BLaER1 treated with 17β-estradiol and CSF1 and Interleukin-3, amounts not matched to agents 10 nM and 100 nM (cell line): ENCODE measurements around the gene INPP1.

Experiments
- H3K27ac ChIP-seq, 11 experiments: shearing (Covaris generic); formaldehyde crosslinking; 2 replicates each; pipeline ENCODE4 v1.8.1; 2022
- H3K27me3 ChIP-seq, 11 experiments: shearing (Covaris generic); formaldehyde crosslinking; 2 replicates each; pipeline ENCODE4 v1.8.1; 2022
- H3K36me3 ChIP-seq, 11 experiments: shearing (Covaris generic); formaldehyde crosslinking; 2 replicates each; pipeline ENCODE4 v1.8.1; 2022
- H3K4me1 ChIP-seq, 10 experiments: shearing (Covaris generic); formaldehyde crosslinking; 2 replicates each; pipeline ENCODE4 v1.8.1; 2022
- H3K4me2 ChIP-seq, 11 experiments: shearing (Covaris generic); formaldehyde crosslinking; 2 replicates each; pipeline ENCODE4 v1.8.1; 2022
- H3K4me3 ChIP-seq, 10 experiments: shearing (Covaris generic); formaldehyde crosslinking; 2 replicates each; pipeline ENCODE4 v1.8.1; 2022
- H3K9ac ChIP-seq, 11 experiments: shearing (Covaris generic); formaldehyde crosslinking; 2 replicates each; pipeline ENCODE4 v1.8.1; 2022
- H3K9me3 ChIP-seq, 11 experiments: shearing (Covaris generic); formaldehyde crosslinking; replicated peaks in 1 of 11; 2 replicates each; pipeline ENCODE4 v1.8.1; 2022
- H4K20me1 ChIP-seq, 11 experiments: shearing (Covaris generic); formaldehyde crosslinking; 2 replicates each; pipeline ENCODE4 v1.8.1; 2022
- Cebpa-rat ChIP-seq, 11 experiments: shearing (Covaris generic); IDR thresholded peaks; 2 replicates each; pipeline ENCODE4 v1.8.1; 2022

INPP1 gene

DNA sequence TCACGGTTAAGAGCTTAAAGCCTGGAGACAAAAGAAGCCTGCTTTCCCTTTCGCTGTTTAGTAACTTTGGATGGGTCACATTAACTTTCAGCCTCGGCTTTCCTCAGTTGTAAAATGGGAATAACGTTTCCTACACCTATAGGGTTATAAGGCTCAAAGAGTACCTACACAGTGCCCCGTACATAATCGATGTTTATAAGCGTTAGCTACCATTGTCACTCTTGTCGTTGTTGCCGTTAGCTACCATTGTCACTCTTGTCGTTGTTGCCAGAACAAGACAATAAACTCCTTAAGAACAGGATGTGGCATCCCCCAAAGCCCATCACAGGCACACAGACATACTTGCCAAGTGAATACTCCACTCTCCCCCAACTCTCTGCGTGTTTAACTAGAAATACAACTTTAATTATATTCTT lies 63.9 kb downstream of the INPP1 start:
- Histone ChIP-seq H3K4me2 (peak overlapping the region; percentile 86 to 97 (median 91)), H4K20me1 (no peaks in the 10 kb centered on the region), H3K9ac (peak overlapping the region in 9 of 11 experiments; percentile 72 to 89 (median 85); a peak in 13 of 22 replicates), H3K36me3 (no peaks in the 10 kb centered on the region), H3K27ac (peak overlapping the region in 3 of 11 experiments; percentile 78 to 86 (median 83); a peak in 3 of 22 replicates), H3K9me3 (no peaks in the 10 kb centered on the region), H3K4me3 (peak overlapping the region; percentile 76 to 95 (median 85); a peak in 18 of 20 replicates), H3K4me1 (peaks cover 15 to 44% (median 22%) of the 10 kb centered on the region in 10 experiments), H3K27me3 (peaks cover 9 to 36% (median 28%) of the 10 kb centered on the region in 11 experiments; a peak in 18 of 22 replicates)
- no peak for TF ChIP-seq Cebpa-rat (IDR thresholded peaks at IDR 0.05)

DNA sequence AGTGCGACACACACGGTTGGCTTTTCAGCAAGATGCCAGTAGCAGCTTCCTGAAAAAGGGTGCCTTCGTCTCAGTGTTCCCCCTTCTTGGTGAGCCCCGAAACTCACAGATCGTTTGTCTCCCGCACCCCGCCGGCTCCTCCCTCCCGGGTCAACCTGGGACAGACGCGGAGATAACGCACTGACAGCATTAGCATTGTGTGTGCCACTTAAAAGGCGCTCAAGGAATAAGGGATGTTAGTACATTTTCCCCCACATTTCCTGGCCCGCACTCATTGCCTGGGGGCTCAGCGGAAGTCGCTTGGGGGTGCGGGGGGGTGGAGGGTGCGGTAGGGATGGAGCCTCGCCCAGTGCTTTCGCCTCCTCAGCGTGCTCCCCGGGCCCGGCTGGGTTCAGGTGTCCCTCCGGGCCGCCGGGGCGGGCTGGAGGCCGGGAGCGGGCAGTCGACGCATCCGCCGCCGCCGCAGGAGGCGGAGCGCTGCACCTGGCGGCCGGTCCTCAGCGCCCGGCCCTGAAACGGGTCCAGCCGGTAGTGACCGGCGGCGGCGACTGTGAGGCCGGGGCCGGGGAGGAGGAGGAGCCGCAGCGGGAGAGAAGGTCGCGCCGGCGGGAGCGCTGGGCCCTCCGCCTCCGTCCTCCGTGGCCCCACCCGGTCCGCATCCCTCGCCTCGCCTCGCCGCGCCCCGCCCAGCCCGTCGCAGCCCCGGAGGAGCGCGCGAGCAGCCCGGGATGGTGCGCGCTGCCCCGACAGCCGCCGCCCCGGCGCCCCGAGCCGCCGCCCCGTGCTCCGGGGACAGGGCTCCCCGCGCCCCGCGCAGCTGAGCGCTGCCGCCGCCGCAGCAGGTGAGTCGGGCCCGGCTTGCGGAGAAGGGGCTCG lies 64.5 kb downstream of the INPP1 start, which contains the start of gene MFSD6:
TSS of gene MFSD6 (plus strand) at position 694 of the 876 bp plus-strand sequence. CDS start 27,675 bp downstream, outside the sequence.
- Histone ChIP-seq H4K20me1 (no peaks in the 10 kb centered on the region), H3K27ac (peak within 1 kb of the TSS; percentile 69 to 86 (median 78)), H3K4me1 (peaks cover 15 to 44% (median 22%) of the 10 kb centered on the region in 10 experiments), H3K27me3 (peaks cover 9 to 36% (median 28%) of the 10 kb centered on the region in 11 experiments; a peak in 18 of 22 replicates), H3K4me2 (peak within 1 kb of the TSS; percentile 86 to 97 (median 92)), H3K9ac (peak within 1 kb of the TSS; percentile 72 to 90 (median 85)), H3K9me3 (no peaks in the 10 kb centered on the region), H3K36me3 (no peaks in the 10 kb centered on the region), H3K4me3 (peak within 1 kb of the TSS; percentile 76 to 95 (median 85))
- TF ChIP-seq Cebpa-rat (IDR thresholded peaks at IDR 0.05): no peak

DNA sequence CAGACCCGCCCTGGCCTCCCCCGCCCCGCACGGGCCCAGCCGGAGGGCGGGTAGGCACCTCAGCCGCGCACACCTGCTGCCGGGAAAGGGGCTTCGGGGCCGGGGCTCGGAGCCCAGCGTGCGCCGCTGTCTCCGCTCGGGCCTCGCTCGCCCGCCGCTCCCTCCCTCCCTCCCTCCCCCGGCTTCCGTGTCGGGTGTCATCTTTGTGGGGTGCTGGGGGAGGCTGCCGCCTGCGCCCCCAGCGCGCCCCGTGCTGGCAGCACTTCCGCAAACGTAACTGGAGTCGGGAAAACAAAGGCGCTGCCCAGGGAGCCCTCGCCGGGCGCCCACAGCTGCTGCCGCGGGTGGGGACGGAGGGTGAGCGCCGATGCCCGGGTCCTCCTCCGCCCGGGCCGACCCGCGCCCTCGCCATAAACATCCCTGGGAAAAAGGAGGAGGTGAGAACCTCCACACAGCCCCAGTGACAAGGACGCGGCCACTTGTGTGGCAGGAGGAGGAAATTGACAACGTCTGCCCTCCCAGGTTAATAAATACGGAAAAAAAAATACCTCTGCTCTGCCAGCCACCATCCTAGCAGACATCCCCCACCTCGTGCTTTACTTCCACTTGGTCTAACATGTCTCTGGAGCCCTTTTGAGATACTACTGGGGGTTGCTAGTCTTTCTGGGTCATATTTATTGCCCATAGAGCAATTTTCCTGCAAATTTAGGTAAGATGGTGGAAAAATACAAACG lies 65.3 kb downstream of the INPP1 start:
- H3K9me3 ChIP-seq: no peaks in the 10 kb centered on the region
- TF ChIP-seq Cebpa-rat (IDR thresholded peaks at IDR 0.05): no peak
- no peaks in the 10 kb centered on the region for H4K20me1 ChIP-seq
- H3K4me2 ChIP-seq: peak overlapping the region; percentile 86 to 97 (median 92)
- peaks cover 9 to 36% (median 28%) of the 10 kb centered on the region in 11 experiments; a peak in 18 of 22 replicates for H3K27me3 ChIP-seq
- peak overlapping the region; percentile 72 to 90 (median 85) for H3K9ac ChIP-seq
- H3K27ac ChIP-seq: peak overlapping the region; percentile 69 to 86 (median 78)
- H3K4me3 ChIP-seq: peak overlapping the region; percentile 76 to 95 (median 85)
- peaks cover 15 to 52% (median 23%) of the 10 kb centered on the region in 10 experiments for H3K4me1 ChIP-seq
- no peaks in the 10 kb centered on the region for H3K36me3 ChIP-seq

DNA sequence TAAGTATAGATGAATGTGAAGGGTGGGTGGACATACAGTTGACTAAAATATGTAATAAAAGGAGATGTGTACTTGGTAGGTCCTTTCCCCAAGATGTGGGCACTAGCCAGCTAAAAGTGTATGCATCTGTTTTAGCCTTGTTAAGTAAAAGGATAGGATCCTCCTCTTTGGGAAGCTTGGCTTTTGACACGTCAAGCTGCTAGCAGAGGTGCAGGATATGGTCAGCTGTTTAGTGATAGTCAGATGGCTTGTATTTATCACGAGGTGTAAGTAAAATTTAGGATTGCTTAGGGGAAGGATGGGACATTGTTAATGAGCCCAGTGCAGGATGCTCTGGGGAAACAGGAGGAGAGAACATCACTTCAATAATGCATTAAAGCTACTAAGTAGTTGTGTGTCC lies 66.2 kb downstream of the INPP1 start:
- Histone ChIP-seq H3K27ac (no peak overlapping the region), H3K9me3 (no peaks in the 10 kb centered on the region), H3K36me3 (no peaks in the 10 kb centered on the region), H3K9ac (peak overlapping the region in 2 of 11 experiments; percentile 86 to 90; a peak in 1 of 22 replicates), H3K4me1 (peaks cover 15 to 49% (median 24%) of the 10 kb centered on the region in 10 experiments), H3K4me2 (peak overlapping the region; percentile 86 to 97 (median 92)), H3K4me3 (peak overlapping the region in 7 of 10 experiments; percentile 76 to 95 (median 85); a peak in 9 of 20 replicates), H4K20me1 (no peaks in the 10 kb centered on the region), H3K27me3 (peaks cover 9 to 36% (median 28%) of the 10 kb centered on the region in 11 experiments; a peak in 18 of 22 replicates)
- TF ChIP-seq Cebpa-rat (IDR thresholded peaks at IDR 0.05): no peak

DNA sequence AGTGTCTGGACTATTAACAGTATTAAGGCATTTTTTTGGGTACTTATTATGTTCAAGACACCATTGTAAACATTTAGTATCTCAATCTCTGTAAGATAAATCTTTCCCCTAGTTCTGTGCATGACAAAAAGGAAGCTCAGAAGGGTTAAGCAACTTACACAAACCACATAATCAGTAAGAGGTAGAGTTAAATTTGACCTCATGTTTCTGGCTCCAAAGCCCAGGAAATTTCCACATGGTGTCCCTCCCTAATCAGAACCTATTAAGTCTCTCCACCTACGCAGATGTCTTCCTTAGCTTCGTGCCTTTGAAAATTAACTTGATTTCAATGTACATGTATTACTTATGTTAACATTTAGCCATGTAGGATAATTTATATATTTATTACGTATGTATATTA lies 66.8 kb downstream of the INPP1 start:
- Histone ChIP-seq H3K4me1 (peaks cover 17 to 44% (median 24%) of the 10 kb centered on the region in 10 experiments), H3K4me2 (peak overlapping the region in 10 of 11 experiments; percentile 28 to 97 (median 91); a peak in 14 of 22 replicates), H3K9ac (no peak overlapping the region)

DNA sequence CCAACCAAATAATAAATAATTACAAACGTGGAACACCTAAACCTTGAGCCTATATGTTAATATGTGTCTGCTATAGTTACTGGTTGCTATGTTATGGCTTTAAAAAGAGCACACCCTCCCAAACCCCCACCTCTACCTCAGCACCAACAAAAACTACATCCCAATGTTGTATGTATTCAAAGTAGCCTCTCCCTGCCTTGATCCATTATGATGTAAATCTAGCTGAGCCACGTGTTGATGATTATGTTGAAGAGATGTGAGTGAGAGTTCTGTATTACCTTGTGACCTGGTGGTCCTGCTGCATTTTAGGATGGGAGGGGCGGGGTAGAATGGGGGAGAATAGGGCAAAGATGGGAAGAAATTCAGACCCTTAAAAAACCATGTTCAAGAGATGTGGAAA lies 69.6 kb downstream of the INPP1 start:
- peaks cover 17 to 52% (median 31%) of the 10 kb centered on the region in 10 experiments for H3K4me1 ChIP-seq
- no peak overlapping the region for H3K27ac ChIP-seq
- H3K9ac ChIP-seq: no peak overlapping the region
- no peaks in the 10 kb centered on the region for H3K36me3 ChIP-seq
- peak overlapping the region in 4 of 11 experiments; percentile 26 to 68 (median 48); a peak in 5 of 22 replicates for H3K4me2 ChIP-seq
- no peaks in the 10 kb centered on the region for H3K9me3 ChIP-seq
- no peak overlapping the region for H3K4me3 ChIP-seq
- no peak for TF ChIP-seq Cebpa-rat (IDR thresholded peaks at IDR 0.05)
- H3K27me3 ChIP-seq: peaks cover 1 to 20% (median 14%) of the 10 kb centered on the region in 11 experiments; a peak in 15 of 22 replicates
- no peaks in the 10 kb centered on the region for H4K20me1 ChIP-seq

More for the DNA sequence above, 66.8 kb downstream of the INPP1 start:
- Histone ChIP-seq H3K4me3 (no peak overlapping the region), H3K27me3 (peaks cover 9 to 36% (median 28%) of the 10 kb centered on the region in 11 experiments; a peak in 18 of 22 replicates), H4K20me1 (no peaks in the 10 kb centered on the region), H3K27ac (no peak overlapping the region), H3K36me3 (no peaks in the 10 kb centered on the region), H3K9me3 (no peaks in the 10 kb centered on the region)
- no peak for TF ChIP-seq Cebpa-rat (IDR thresholded peaks at IDR 0.05)

DNA sequence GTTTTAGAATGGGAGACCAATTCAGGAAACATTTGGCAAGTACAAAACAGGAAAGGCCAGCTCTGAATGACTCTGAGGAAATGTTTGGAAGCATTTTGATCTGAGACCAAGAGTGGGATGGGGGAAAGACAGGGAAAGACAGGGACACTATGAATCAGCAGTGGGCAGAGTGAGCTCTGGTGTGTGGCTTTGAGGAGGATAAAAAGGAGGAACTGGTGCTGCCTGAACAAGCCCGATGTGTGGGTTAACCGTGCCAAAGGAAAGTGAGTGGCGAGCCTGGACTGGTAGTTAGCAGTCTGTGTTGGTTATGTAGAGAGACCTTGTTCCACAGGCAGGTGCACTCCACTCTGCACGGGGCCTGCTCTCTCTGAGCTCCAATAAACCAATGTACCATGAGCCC lies 70.0 kb downstream of the INPP1 start:
- H3K4me2 ChIP-seq: peak overlapping the region in 5 of 11 experiments; percentile 26 to 75 (median 51); a peak in 9 of 22 replicates
- no peak overlapping the region for H3K4me3 ChIP-seq
- H3K27me3 ChIP-seq: peaks cover 0 to 15% (median 12%) of the 10 kb centered on the region in 11 experiments; a peak in 11 of 22 replicates
- H3K36me3 ChIP-seq: no peaks in the 10 kb centered on the region
- no peak overlapping the region for H3K27ac ChIP-seq
- peaks cover 19 to 55% (median 34%) of the 10 kb centered on the region in 10 experiments for H3K4me1 ChIP-seq
- no peak for TF ChIP-seq Cebpa-rat (IDR thresholded peaks at IDR 0.05)
- no peaks in the 10 kb centered on the region for H3K9me3 ChIP-seq
- H4K20me1 ChIP-seq: no peaks in the 10 kb centered on the region
- H3K9ac ChIP-seq: no peak overlapping the region

DNA sequence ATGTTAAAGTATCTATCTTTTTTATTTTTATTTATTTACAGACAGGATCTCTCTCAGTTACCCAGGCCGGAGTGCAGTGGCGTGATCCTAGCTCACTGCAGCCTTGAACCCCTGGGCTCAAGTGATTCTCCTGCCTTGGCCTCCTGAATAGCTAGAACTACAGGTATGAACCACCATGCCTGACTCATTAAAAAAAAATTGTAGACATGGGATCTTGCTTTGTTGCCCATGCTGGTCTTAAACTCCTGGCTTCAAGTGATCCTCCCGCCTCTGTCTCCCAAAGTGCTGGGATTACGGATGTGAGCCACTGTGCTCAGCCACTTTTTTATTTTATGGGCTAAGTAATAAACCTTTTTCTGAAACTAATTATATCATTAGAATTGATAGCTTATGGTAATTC lies 71.9 kb downstream of the INPP1 start:
- Histone ChIP-seq H3K9me3 (no peaks in the 10 kb centered on the region), H3K4me3 (no peak overlapping the region), H3K9ac (no peak overlapping the region), H4K20me1 (no peaks in the 10 kb centered on the region), H3K4me2 (peak overlapping the region in 5 of 11 experiments; percentile 8 to 39 (median 33); a peak in 7 of 22 replicates), H3K36me3 (no peaks in the 10 kb centered on the region), H3K27ac (no peak overlapping the region), H3K4me1 (peaks cover 14 to 52% (median 29%) of the 10 kb centered on the region in 10 experiments), H3K27me3 (no peaks in the 10 kb centered on the region)
- TF ChIP-seq Cebpa-rat (IDR thresholded peaks at IDR 0.05): no peak
